Kasumi-1 (cell line): ENCODE data around the gene AKAP1.
A peak's percentile ranks its signal among the peaks of the same experiment; 100 is the strongest.

Experiments used
- DNase-seq, 2 experiments: peaks; one replicate each; lab custom pipeline; 2025; lab: John Stamatoyannopoulos, UW

AKAP1 gene

DNA sequence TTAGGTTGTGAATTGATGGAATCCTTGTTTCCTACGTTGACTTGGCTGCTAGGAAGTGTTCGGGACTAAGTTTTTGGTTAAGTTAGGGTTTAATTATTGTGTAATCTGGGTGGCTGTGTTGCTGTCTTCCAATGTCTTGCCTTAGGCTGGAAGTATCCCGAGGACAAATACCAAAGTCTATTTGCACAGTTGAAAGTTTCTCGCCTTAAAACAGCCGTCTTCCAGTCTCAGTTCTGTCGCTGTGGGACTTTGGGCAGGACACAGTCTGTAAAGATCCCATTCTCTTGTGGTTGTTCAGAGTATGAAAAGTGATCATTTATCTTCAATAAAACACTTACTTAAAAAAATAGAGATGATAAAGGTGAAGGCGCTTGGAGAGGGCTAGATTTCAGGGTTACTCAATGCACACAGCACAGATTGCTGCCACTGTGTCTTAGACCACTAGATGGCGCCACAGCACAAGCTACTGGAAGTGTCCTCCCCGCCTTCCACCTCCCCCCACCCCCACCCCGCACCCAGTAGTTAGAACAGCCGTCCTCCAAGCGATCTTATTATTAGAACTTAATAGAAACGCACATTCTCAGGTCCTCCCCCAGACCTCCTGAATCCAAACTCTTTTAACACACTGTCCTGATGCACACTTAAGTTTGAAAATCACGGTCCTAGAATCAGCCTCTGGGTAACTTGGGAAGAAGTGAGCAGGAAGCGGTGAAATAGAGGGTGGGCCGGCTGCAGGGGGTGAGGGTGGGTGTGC is 45.8 kb downstream of the AKAP1 start:
- DNase-seq: peak; percentile 67 to 73

DNA sequence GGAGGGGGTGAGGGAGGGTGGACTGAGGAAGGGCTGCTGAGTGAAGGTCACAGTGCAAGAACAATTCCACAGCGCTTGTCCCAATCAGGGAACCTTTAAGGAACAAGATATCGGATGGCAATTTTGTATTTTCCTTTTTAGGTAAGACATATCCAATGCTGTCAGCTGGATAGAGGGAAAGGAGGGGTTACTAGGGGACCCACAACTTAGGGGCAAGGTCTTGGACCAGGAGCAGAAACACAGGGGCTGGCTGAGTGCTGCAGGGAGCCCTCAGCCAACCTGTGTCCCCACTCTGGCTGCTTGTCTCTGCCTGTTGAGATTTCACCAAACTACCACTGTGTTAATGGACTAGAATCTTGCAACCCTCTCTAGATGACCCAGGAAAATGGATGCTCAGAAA is 47.6 kb downstream of the AKAP1 start:
- DNase-seq: no peak

DNA sequence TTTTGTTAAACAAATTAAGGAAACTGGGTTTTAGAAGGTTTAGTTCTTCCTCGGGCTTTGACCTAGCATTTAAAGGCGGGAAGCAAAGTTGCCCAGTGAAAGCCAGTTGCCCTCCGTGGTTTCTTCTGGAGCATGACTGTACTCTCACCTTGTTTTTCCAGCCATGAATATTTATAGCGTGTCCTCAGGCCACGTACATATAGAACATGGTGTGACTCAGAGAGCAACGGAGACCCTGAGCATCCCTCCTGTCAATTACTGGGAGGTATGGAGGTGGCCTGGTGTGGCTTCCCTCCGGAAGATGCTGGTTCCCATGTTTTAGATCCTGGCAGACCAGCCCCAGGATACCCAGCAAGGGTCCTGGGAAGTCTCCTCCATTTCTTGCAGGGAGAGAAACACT is 48.4 kb downstream of the AKAP1 start:
- no peak for DNase-seq

DNA sequence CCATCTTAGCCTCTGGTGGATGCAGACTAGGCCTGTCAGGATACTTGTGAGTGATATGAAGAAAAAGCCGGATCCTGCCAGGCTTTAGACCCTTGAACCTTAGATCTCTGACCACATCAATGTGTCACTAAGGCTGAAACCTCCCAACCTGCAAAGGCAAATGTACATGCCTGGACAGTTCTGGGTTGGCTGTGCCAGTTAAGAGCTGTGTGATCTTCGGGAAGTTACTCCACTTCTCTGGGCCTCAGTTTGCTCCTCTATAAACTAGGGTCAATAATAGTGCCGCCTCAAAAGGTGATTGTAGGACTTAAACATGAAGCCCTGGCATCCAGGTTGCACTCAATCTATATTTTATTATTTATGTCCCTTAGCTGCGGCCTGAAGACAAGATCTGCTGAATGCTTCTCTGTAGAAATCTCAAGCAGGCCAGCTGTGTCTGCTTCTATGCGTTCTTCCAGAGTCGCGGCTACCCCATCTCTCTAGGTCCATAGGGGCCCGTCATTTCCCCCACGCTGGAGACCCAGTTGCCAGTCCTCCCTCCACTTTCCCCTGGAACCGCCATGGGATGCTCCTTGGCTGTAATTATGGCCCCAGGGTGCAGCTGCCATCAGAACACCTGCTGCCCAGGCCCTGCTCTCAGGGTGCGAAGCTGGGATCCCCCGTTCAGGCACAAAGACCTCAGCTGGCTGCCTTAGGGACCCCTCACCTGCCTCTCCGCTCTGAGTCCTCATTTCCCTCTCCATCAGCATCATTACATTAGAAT is 50.2 kb downstream of the AKAP1 start:
- no peak for DNase-seq

DNA sequence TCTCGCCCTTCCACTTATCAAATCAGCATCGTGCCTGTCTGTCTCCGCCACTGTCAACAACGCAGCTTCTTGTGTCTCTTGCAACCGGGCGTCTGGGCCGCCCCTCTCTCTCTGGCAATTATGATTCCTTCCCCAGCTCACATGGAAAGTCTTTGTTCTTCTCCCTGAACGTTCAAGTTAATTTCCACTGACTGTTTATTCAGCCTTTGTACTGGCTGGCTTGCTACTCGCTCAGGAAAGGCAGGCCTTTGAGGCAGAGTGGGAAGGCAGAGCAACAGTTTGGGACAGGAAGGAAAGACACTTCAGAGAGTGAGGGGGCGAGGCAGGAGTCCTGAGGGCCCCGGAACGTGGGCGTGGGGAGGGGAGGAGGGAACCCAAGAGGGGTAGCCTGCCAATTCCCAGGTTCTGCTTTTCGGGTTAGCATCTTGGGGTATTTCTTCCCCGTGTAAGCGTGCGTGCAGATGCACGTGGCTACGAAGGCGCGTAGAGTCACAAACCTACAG is 50.8 kb downstream of the AKAP1 start:
- DNase-seq: peak; percentile 53 to 61

DNA sequence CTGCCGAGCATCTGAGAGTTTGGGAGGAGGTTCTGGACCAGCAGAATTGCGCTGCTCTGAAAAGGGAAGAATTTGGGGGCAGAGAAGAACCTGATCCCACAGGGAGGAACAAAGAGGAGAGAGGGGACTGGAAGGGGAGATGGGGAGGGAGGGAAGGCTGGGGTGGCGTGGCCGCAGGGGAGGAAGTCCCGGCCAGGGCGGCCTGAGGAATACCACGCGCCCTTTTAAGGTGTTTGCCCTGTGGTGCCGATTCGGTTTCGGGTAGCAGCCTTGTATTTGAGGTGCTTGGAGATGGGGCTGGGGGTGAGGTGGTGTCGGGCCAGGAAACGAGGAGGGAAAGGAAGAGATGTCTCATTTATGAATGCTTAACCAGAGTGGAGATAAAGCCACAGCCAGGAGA is 51.3 kb downstream of the AKAP1 start:
- no peak for DNase-seq

DNA sequence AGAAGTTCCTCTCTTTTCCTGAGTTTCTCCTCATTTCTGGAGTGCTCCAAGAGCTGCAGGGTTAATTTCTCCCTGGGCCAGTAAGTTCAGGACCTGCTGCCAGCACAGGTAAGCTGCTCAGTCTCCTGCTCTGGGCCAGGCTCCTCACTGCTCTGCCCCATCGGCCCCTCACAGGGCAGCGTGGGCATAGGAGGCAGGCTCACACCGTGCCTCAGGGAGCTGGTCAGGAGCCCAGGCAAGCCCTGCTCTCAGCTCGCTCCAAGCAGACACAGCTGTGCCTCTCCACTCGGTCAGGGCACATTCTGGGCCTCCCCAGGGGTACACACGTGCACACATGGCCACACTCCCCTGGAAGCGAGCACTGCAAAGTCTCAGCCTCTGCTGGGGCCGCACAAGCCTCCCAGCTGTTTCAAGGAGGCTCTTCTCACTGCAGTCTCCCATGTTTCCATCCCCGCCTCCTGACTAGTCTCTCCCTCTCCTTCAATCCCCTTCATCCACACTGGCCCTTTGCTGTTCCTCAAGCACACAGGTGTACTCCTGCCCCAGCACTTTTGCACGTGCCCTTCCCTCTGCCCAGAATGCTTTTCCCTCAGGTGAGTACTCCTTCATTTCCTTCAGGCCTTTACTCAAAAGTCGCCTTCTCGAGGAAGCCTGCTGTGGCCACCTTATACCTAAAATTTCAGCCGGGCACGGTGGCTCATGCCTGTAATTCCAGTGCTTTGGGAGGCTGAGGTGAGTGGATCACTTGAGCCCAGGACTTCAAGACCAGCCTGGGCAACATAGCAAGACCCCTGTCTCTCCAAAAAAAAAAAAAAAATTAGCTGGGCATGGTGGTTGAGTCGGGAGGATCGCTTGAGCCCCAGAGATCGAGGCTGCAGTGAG is 53.2 kb downstream of the AKAP1 start:
- no peak for DNase-seq

DNA sequence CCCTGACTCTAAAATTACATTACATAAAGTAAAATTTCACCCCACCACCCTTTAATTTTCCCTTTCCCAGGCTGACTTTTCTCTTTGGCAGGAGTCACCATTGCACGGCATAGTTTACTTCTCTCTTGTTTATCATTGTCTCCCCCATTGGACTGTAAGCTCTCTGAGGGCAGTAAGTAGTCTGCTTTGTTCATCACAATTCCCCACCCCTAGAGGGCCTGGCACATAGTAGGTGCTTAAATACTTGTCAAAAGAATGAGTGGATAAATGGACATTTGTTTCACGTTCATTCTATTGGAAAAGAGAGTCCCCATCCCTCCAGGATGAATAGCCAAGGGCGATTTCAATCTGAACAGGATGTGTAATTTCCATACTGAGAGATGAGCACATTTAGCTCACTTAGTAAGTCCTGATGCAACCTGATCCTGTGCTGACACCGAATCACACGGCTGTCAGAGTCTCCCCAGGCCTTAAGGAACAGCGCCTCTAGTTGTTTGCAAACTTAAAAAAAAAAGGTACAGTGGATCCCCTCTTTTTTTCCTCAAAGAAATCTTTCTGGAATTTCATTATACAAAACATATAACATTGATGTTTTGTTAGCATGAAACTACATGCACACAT is 54.0 kb downstream of the AKAP1 start:
- DNase-seq: no peak

DNA sequence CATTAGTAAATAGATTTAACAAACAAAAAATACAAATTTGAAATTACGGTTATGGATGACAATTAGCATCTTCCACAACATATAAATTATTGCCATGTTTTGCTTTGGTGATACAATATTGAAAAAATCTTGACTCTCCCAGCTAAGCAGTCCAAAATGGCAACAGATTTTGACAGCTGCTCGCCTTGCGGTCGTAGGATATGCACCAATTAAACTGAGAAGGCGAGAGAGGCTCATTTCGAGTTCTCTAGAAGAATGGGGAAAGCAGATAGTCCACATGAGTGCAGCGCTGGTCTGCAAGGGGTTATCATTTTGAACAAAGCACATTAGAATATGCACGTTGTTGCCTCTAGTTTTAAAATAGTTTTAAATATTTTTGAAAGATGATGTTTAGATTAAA is 55.3 kb downstream of the AKAP1 start:
- DNase-seq: no peak

DNA sequence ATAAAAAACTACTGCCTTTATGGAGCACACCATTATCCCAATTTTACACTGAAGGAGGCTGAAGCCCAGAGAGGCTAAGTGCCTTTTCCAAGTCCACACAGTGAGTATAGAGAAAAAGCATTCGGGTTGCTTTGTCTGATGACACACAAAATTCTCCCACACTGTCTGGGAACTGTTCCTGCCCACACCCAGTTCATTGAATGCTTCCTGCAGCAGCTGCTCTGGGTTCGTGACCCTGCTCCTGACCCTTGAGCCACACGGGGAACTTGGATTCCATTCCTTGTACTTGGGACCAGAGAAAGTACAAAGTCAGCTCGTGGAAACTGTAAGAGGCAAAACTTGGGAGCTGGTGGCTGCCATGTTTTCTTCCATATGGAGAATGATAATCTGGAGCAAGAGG is 57.9 kb downstream of the AKAP1 start:
- DNase-seq: no peak

DNA sequence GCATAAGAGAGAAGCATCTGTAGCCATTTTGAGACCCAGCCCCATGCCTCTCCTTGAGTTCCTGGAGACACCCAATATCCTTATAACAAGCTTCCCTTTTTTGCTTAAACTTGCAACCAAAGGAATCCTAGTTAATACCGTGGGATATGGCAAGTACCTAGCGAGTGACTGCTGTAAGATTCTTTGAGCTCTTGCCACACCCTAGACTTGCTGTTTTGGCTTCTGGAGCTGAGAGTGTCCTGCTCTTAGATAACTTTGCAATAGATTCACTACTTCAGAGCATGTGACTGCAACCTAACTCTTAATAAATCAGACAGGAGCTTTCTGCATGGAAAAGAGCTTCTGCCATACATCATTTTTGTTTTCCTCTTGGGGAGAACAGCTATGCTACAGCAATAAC is 58.3 kb downstream of the AKAP1 start:
- no peak for DNase-seq

DNA sequence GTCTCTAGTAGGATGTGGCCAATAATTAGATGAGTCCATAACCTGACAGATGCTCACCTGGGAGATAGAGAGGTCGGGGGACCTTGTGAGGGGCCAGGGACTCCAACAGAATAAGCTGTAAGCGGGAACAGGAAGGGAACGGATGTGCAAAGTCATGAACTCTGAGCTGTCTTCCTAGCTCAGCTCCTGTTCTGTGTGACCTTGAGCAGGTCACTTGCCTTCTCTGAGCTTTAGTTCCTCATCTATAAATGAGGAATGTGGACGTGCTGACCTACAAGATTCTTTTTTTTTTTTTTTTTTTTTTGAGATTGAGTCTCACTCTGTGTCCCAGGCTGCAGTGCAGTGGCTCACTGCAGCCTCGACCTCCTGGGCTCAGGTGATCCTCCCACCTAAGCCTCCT is 58.9 kb downstream of the AKAP1 start:
- DNase-seq: no peak

DNA sequence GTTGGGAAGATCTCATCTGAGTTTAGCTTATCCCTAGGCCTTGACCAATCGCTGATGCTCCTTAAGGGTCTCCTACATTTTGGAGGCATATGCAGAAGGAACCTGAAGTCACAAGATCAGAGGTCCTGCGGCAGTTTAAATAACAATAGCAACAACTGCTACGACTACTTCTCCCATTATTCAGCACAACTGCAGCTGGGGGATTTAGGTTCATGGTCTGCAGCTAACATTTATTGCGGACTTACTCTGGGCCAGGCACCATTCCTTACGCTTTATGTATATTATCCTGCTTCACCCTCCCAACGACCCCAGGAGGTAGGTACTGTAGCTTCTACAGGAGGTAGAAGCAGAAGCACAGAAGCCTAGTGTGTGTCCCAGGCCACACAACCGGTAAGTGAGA is 59.5 kb downstream of the AKAP1 start:
- DNase-seq: no peak

DNA sequence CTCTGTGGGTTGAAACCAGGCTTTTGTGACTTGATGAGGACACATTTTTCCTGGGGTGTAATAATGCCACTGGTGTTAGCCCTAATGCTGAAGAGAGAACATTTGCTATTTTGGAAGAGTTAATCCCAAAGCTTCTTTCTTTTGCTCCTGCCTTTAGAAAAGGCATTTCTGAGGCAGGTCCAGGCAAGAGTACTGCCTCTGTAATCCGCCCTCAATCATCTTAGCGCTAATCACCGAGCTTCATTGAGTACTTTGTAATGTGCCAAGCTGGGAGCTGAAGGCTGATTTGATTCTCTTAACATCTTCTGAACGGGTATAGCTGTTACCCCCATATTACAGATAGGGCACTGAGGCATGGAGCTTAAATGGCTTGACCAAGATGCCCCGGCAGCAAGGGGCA is 60.3 kb downstream of the AKAP1 start:
- DNase-seq: no peak

DNA sequence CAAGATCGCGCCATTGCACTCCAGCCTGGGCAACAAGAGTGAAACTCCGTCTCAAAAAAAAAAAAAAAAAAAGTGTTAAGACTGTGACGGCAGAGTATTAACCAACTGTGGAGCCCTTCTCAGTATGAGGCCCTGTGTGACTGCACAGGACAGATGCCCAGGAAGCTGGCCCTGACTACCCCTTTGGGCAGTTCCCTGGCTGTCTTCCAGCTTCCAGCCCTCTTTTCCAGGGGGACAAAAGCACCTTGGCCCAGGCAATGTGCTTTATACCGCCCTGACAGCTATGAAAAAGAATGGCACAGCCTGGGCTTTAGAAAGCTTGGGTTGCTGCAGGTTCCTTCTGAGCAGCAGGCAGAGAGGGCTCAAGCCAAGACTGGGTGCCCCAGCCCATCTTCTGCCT is 61.2 kb downstream of the AKAP1 start:
- no peak for DNase-seq

DNA sequence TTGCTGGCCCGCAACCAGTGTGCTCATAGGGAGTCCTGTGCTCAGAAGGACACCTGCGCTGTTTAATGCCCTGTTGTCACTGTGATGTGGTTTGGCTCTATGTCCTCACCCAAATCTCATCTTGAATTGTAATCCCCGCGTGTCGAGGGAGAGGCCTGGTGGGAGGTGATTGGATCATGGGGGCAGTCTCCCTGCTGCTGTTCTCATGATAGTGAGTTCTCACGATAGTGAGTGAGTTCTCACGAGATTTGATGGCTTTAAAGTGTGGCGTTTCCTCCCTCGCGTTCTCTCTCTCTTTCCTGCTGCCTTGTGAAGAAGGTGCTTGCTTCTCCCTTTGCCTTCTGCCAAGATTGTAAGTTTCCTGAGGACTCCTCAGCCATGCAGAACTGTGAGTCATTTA is 66.8 kb downstream of the AKAP1 start:
- DNase-seq: no peak

DNA sequence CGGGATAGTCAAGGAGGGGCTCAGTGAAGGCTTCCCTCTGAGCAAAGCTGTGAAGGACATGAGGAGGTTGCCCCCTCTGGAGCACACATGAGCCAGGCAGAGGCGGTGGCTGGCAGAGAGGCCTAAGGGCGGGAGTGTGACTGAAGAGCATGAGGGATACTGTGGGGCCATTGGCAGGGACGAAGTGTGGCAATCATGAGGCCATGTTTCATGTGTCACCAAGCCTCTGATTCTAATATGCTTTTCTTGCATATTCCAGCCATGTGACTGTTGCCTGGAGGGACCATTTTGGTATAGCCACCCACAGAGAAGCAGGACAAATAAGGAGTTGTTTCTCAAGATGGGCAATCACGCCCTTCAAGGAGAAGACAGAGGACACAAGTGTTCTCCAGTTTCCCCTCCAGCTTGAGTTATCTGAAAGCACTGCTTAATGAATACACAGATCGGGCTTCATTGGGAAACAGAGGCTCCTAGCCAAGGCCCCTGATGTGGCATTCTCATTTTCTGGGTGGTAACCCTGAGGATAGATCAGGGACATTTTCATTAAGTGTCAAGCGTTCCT is 68.0 kb downstream of the AKAP1 start:
- no peak for DNase-seq

DNA sequence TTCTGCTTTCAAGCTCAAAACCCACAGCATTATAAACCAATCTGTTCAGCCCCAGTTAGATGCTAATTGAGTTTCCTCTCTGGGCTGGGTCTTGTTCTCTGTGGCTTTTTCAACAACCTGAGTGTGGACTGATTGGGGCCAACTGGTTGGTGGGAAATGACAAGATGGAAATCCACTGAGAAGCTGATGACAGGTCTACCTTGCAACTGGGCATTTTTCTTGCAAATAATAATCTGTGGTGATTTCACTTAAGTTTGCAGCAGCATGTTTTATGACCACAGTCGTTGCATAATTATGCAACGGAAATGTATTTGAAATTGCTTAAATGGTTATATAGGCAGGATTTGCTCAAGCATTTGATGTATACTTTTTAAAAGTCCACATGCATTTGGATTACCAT is 69.9 kb downstream of the AKAP1 start:
- peak; percentile 22 to 40 for DNase-seq

DNA sequence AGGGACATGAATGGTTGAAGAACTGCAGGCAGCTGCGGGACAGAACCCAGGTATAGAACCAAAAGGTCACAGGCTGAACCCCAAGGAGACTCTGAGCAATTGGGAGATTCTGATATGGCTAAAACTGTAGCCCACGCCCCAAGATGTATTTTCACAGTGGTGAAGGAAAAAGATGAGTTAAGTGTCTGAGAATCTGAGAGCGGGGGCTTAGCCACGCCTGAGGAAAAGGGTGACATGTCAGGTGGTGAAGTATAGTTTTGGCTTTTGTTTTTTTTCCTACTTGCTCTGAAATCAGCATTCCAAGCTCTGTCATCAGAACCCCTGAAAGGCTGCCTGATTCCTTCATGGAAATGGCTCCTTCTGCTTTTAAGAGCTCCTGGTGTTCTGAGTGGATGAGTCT is 73.3 kb downstream of the AKAP1 start:
- DNase-seq: no peak

DNA sequence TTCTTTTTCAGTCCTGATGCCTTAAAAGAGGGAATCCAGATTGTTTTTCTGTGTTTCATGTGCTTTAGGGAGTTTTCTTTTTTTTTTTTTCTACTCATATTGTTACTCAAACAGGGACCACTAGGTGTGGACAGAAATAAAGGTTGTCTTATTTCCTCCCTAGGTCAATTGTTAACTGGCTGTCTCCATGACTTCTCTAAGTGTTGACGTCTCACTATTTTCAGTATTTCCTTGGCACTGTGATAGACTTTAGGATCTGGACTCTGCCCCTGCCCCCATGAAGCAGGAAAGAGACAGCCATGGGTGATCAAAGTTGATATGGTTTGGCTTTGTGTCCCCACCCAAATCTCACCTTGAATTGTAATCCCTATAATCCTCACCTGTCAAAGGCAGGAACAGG is 73.7 kb downstream of the AKAP1 start:
- DNase-seq: no peak

DNA sequence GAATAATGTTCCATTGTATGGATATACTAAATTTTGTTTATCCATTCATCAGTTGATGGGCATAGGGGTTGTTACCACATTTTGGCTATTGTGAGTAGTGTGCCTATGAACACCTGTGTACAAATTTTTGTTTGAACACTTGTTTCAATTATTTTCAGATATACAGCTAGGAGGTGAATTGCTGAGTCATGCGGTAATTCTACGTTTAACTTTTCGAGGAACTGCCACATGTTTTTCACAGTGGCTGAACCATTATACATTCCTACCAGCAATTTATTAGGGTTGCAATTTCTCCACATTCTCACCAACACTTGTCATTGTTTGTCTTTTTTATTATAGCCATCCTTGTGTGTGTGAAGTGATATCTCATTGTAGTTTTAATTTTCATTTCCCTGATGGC is 75.6 kb downstream of the AKAP1 start:
- DNase-seq: no peak

DNA sequence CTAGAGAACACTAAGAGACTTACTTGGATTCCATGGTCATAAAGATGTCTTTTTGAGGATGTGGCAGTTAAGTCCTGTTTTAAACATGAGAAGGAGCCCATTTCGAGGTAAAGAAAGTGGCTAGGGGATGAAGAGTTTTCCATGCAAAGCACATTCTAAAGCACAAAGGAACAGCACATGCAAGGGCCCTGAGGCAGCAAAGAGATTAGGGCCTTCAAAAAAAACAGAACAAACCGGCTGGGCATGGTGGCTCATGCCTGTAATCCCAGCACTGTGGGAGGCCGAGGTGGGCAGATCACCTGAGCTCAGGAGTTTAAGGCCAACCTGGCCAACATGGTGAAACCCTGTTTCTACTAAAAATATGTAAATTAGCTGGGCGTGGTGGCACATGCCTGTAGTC is 79.8 kb downstream of the AKAP1 start:
- DNase-seq: no peak
